NT2/D1 (cell line): Measurements from ENCODE around the gene XPC.

Source experiments
- DNase-seq: peaks from one replicate; pipeline ENCODE4 v3.0.0-alpha.2; 2011; ENCODE audit warnings: low read depth, low spot score
- H3K27me3 ChIP-seq: 2 replicates; pipeline ENCODE4 v1.6.0; 2011; ENCODE audit warnings: mild to moderate bottlenecking; ENCODE audit not compliant: insufficient read length, insufficient read depth
- H3K36me3 ChIP-seq: 2 replicates; pipeline ENCODE4 v1.6.1; 2011; ENCODE audit warnings: mild to moderate bottlenecking, low read length, mixed read lengths; ENCODE audit not compliant: insufficient read depth, insufficient read length
- H3K4me1 ChIP-seq: 2 replicates; pipeline ENCODE4 v1.5.1; 2011; ENCODE audit not compliant: insufficient read depth, insufficient read length
- H3K4me3 ChIP-seq: 2 replicates; pipeline ENCODE4 v1.5.1; 2011; ENCODE audit warnings: low read depth; ENCODE audit not compliant: insufficient read length
- H3K9ac ChIP-seq: 2 replicates; pipeline ENCODE4 v1.6.0; 2011; ENCODE audit warnings: low read depth; ENCODE audit not compliant: insufficient read length
- H3K9me3 ChIP-seq: 2 replicates; pipeline ENCODE4 v1.5.1; 2011; ENCODE audit warnings: mild to moderate bottlenecking, low read length; ENCODE audit not compliant: insufficient read depth
- SUZ12 ChIP-seq: IDR thresholded peaks from 2 replicates; pipeline ENCODE4 v1.6.1; 2011; ENCODE audit not compliant: insufficient read length, insufficient read depth; ENCODE audit errors: extremely low read depth
- YY1 ChIP-seq: IDR thresholded peaks from 2 replicates; pipeline ENCODE4 v1.6.1; 2011; ENCODE audit not compliant: insufficient read length, insufficient read depth
- ZNF274 ChIP-seq: IDR thresholded peaks from 2 replicates; pipeline ENCODE4 v1.6.1; 2011; ENCODE audit warnings: mild to moderate bottlenecking, low read depth, low read length

The XPC gene

GRCh38 chr3:14097616-14098391 lies 80.6 kb downstream of the XPC start:
- Histone ChIP-seq H3K9me3 (0 out of 2 replicates have a peak, but pooled peaks cover 7% of the 10 kb centered on the region), H3K9ac (no peak overlapping the region), H3K36me3 (no peaks in the 10 kb centered on the region), H3K4me3 (no peak overlapping the region), H3K4me1 (no peaks in the 10 kb centered on the region), H3K27me3 (no peaks in the 10 kb centered on the region)
- TF ChIP-seq YY1 (no peak), SUZ12 (no peak), ZNF274 (no peak)
- DNase-seq, result no peak

GRCh38 chr3:14096742-14097141 lies 81.7 kb downstream of the XPC start:
- TF ChIP-seq ZNF274 (no peak), YY1 (no peak), SUZ12 (no peak)
- Histone ChIP-seq H3K4me3 (no peak overlapping the region), H3K4me1 (no peaks in the 10 kb centered on the region), H3K27me3 (no peaks in the 10 kb centered on the region), H3K9ac (no peak overlapping the region), H3K9me3 (0 out of 2 replicates have a peak, but pooled peaks cover 7% of the 10 kb centered on the region), H3K36me3 (no peaks in the 10 kb centered on the region)
- DNase-seq, result no peak
